Activated effector memory CD4-positive, alpha-beta T cell treated with anti-CD3 and anti-CD28 coated beads, Interleukin-2, amount 50 U/mL, for 16 hours (primary cell): ENCODE measurements around the gene STIM1.
"Not testable (repeated sequence)": the region's sequence is repeated elsewhere in the genome, so short reads cannot be mapped to it uniquely, and the experiment has no call there.

Experiments used
- DNase-seq: peaks from one replicate; pipeline ENCODE4 v3.0.0-alpha.2; 2020

STIM1 gene

DNA sequence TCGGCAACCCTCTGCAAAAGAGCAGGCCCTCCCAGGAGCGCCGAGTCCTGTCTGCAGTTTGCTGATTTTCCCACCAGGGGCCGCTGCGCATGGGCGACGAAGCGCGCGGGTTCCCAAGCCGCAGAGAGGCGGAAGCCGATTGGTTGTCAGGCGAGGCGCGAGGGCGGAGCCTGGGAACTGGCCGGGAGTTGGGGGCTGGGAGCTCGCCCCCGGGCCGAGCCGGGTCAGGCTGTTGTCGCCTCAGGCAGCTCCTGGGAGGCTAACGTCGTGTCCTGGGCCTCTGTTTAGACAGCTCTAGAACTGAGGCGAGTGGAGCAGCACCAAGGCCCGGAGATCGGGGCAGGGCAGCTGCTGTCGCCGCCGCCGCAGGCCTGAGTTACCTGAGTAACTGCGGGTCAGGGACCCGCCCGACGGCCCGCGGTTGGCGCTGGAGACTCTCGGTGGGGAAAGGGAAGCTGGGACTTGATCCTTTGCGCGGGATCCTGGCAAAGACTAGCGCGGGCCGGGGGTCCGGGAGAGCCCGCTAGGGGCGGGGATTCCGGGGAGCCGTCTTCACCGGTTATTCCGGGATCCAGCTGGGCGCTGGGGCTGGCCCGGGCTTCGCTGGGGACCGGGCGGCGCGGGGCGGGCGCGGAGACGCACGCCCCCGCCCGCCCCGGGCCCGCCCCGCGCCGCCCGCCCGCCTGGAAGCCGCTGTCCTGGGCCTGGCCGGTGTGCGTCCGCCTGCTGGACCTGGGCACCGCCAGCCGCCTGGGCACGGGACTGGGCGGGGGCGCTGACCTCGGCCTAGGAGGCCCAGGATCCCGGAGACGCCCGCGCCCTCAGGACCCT lies at the start of gene STIM1:
TSS of gene STIM1 (plus strand) at position 688 of the 831 bp plus-strand sequence. CDS start 607 bp downstream, outside the sequence.
- DNase-seq = peak; percentile 100

- DNase-seq = peak; percentile 86
Measured at GRCh38 chr11:3807909-3808860, 47.3 kb upstream of the STIM1 start, which contains the start of gene PGAP2. TSS of gene PGAP2 (plus strand) at chr11:3808560. CDS start at chr11:3811260, 2,700 bp downstream.

DNA sequence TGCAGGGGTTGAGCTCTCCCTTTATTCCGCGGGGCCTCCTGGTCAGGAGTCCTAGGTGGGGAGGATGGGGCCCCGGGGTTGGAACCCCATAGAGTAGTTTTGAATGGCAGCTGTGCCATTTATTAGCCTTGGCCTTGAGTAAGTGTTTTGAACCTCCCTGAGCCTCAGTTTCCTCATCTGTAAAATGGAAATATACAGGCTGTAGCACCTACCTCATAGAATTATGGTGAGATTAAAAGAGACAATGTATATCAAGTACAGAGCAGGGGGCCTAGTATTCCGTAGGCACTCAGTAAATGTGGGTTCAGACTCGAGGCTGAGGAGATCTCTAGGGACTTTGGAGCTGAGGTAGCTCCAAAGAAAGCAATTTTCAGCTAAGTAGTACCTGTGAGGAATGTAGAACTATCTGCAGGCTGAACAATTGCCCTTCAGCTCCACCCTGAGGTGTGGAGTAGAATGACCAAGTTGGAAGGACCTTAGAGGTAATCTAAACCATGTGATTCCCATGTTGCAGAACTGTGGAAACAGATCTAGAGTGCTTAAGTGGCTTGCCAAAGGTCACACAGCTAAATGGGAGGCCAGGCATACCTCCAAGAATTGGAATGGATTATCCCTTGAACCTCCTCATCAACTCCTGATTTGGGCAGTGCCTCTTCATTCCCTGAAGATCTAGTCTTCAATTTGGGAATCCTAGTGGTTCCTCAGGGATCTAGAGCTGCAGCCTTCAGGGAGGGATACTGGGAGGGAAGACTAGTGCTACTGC lies 46.4 kb upstream of the STIM1 start:
- DNase-seq = peak; percentile 78

- DNase-seq = no peak
Measured at GRCh38 chr11:3809624-3809928, 45.9 kb upstream of the STIM1 start.

DNA sequence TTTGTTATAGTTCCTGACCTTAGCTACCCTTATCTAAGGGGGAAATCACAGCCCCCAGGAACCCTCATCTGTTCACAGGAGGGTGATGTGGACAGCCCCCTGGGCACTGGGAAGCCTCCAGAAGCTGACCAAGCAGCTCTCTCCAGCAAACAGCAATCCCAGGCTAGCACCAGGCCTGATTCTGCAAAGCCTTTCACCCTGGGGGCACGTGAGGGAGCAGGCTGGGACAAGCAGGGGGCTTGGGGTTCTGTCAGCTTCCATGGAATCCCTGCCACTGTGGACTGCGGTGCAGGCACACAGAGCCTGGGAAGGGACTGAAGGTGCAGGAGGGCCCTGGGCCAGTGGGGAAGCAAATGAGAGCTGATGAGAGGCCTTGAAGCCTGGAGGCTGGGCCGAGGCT lies 45.0 kb upstream of the STIM1 start:
- no peak for DNase-seq

DNA sequence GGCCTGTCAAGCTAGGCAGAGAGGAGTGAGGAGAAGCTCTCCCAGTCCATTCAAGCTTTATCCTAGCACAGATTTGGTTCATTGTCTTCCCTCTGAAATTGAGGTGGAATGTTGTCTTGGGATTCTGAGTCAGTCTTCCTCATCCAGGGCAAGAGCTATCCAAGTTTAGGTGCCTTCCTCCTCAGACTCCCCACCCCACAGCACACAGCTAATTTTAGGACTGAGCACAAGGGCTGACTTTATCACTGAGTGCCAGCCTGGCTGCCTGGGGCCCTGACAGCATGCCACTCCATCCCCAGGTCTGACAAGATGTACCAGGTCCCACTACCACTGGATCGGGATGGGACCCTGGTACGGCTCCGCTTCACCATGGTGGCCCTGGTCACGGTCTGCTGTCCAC lies 44.5 kb upstream of the STIM1 start:
- no peak for DNase-seq

- DNase-seq = not testable (repeated sequence)
Measured at GRCh38 chr11:3814832-3815231, 40.6 kb upstream of the STIM1 start.

GRCh38 chr11:3815845-3816244 lies 39.6 kb upstream of the STIM1 start:
- no peak for DNase-seq

GRCh38 chr11:3816673-3817072 lies 38.8 kb upstream of the STIM1 start:
- DNase-seq = no peak

GRCh38 chr11:3817181-3817800 lies 38.2 kb upstream of the STIM1 start:
- no peak for DNase-seq

DNA sequence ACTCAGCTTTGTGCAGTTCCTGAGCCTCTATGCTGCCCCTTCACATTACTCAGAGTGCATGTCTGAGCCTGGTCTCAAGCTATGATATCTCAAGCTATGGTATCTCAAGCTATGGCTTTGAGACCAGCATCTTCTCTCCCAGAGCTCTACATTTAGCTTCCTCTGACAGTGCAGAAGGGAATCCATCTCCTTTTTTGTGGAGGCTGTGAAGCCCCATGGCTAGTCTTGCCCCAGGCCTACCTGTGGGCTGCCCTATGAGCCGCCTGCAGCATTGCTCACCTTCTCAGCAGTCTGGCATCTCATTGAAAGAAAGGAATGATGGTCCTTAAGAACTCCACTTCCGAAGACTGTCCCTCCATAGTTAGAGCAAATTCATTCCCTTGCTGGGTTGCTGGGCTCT lies 34.5 kb upstream of the STIM1 start:
- no peak for DNase-seq

GRCh38 chr11:3822312-3822711 lies 33.2 kb upstream of the STIM1 start:
- DNase-seq = no peak

- DNase-seq = no peak
Measured at GRCh38 chr11:3823303-3823702, 32.2 kb upstream of the STIM1 start.

DNA sequence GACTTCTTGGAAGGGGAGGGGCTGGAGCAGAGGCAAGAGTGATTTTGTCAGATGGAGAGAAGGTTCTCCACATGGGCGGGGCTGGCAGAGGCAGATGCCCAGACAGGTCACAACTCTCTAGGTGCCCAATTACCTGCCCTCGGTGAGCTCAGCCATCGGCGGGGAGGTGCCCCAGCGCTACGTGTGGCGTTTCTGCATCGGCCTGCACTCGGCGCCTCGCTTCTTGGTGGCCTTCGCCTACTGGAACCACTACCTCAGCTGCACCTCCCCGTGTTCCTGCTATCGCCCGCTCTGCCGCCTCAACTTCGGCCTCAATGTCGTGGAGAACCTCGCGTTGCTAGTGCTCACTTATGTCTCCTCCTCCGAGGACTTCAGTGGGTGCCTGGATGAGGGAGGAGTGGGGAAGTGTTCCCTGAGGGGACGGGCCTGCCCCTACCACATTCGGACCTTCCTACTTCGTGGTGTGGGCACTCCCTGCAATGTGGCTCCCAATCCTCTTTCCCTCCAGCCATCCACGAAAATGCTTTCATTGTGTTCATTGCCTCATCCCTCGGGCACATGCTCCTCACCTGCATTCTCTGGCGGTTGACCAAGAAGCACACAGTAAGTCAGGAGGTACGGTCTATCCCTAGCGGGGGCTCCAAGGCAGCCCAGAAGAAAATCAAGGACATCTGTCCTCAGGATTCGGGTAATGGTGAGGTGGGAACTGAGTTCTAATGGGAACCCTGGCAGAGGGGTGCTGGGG lies 31.5 kb upstream of the STIM1 start:
- DNase-seq = no peak

GRCh38 chr11:3824714-3825472 lies 30.6 kb upstream of the STIM1 start:
- DNase-seq = peak; percentile 92

- no peak for DNase-seq
Measured at GRCh38 chr11:3825473-3826154, 29.9 kb upstream of the STIM1 start.

DNA sequence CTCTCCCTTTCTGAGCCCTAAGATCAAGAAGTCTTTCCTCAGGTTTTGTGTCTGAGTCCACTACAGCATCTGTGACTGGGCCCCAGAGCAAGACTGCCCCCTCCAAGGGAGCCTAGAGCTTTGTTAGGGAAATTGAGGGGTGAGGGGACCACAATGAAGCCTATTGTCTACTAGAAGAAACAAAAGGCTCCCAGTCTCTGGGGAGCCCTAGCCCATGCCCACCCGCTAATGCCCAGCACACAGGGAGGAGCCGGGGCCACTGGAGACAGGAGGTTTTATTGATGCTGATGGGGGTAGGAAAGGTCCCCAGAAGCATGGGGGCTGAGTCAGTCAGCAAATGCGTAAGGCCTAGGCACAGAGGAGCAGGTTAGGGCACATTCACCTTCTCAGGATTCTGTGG lies 28.7 kb upstream of the STIM1 start:
- no peak for DNase-seq

DNA sequence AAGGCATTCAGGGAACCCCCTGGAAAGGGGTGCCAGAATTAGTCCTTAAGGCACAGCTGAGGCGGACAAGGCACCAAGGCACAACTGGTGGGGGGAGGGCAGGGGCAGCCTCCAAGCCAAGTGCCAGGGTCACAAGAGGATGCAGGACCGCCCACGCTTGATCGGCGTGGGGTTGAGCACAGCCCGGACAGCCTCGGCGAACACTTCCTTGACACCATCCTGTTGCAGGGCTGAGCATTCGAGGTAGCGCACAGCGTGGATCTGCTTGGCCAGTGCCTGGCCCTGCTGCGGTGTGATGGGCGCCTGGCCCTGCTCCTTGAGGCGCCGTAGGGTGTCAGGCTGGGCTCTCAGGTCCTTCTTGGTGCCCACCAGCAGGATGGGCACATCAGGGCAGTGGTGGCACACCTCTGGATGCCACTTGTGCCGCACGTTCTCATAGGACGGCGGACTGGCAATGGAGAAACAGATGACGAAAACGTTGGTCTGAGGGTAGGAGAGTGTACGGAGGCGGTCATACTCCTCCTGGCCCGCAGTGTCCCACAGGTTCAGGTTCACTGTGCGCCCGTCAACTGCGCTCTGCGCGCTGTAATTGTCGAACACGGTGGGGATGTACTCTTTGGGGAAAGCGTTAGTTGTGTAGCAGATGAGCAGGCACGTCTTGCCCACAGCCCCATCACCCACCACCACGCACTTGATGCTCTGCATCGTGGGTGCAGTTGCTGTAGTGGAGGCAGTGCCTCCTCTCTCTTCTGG lies 27.9 kb upstream of the STIM1 start:
- no peak for DNase-seq

DNA sequence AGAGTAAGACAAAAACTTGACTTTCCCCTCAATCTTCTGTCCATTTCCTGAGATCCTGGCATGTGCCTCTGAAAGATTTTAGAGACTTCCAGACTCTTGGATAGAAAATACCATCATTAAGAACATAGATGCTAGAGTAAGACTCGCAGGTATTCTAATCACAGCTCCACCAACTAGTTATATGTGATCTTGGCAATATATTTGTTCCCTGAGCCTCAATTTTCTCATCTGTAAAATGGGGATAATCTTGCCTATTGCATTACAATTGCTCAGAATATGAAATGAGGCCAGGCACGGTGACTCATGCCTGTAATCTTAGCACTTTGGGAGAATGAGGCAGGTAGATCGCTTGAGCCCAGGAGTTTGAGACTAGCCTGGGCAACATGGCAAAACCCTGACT lies 25.4 kb upstream of the STIM1 start:
- DNase-seq = no peak

DNA sequence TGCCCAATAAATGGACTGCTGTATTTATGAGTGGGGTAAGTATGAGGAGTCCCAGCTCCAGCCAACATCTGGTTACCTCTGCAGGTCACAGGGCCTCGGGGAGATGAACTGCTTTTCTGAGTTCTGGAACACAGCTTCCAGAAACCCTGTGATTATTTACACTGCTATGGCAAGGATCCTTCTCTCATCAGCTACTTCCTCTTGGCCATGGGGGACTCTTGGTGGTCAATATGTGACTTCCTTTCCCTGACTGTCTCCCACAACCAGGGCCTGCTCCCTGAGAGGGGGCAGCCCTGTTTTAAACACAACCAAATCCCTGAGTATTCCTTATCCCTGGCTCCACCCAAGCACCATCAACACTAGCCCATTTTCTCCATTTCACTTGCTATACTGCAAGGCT lies 24.7 kb upstream of the STIM1 start:
- DNase-seq = no peak
